Nephron (organoid): ENCODE results near the gene KRTAP9-8.
"Not testable (repeated sequence)": the region's sequence is repeated elsewhere in the genome, so short reads cannot be mapped to it uniquely, and the experiment has no call there.

Source experiments
- H3K27ac Mint-ChIP-seq, 3 experiments: 2 replicates each; pipeline ENCODE4 v1.8.0; 2020; ENCODE audit warnings: mixed read lengths in 3 of 3, mild to moderate bottlenecking in 2 of 3, moderate library complexity in 1 of 3
- H3K27me3 Mint-ChIP-seq: 2 replicates; pipeline ENCODE4 v1.8.0; 2021; ENCODE audit warnings: low read depth, mild to moderate bottlenecking, moderate library complexity, mixed read lengths
- H3K36me3 Mint-ChIP-seq: 2 replicates; pipeline ENCODE4 v1.8.0; 2020; ENCODE audit warnings: low read depth, mixed read lengths
- H3K4me1 Mint-ChIP-seq: 2 replicates; pipeline ENCODE4 v1.8.0; 2020; ENCODE audit warnings: mixed read lengths
- H3K4me3 Mint-ChIP-seq, 3 experiments: 2 replicates each; pipeline ENCODE4 v1.8.0; 2020; ENCODE audit warnings: mild to moderate bottlenecking in 3 of 3, mixed read lengths in 3 of 3, moderate library complexity in 2 of 3
- H3K9me3 Mint-ChIP-seq: 2 replicates; pipeline ENCODE4 v1.8.0; 2020; ENCODE audit warnings: mixed read lengths
- TF ChIP-seq, protein P1 (sequence below), 3 experiments: fragments of 200-600 bp; sonication (generic); IDR thresholded peaks; one replicate each; pipeline ENCODE4 v1.5.0; 2021; ENCODE audit warnings: antibody characterized with exemption in 3 of 3; ENCODE audit not compliant: unreplicated experiment in 3 of 3

Gene KRTAP9-8

DNA sequence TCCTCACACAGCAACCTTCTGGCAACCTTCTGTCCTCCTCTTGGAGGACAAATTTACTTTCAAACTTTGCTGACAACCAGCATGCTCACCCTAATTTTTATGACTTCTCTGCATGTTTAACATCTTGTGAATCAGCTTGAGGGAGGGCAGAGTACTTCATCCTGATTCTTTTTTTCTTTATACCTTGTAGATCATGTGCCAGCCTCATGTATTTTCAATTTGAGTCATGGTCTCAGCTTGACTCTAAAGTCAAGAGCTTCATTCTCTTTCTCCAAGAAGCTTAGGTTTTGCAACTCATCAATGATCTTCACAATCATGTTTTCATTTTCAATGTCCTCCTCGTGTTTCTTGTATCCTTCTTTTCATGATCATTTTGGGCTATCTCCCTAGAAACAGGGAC lies 34.1 kb downstream of the KRTAP9-8 start:
- Mint-ChIP-seq H3K27ac (no peak overlapping the region), H3K4me1 (no peaks in the 10 kb centered on the region), H3K9me3 (no peaks in the 10 kb centered on the region), H3K27me3 (peaks cover 11% of the 10 kb centered on the region), H3K4me3 (no peak overlapping the region), H3K36me3 (no peaks in the 10 kb centered on the region)
- TF ChIP-seq, protein P1, sequence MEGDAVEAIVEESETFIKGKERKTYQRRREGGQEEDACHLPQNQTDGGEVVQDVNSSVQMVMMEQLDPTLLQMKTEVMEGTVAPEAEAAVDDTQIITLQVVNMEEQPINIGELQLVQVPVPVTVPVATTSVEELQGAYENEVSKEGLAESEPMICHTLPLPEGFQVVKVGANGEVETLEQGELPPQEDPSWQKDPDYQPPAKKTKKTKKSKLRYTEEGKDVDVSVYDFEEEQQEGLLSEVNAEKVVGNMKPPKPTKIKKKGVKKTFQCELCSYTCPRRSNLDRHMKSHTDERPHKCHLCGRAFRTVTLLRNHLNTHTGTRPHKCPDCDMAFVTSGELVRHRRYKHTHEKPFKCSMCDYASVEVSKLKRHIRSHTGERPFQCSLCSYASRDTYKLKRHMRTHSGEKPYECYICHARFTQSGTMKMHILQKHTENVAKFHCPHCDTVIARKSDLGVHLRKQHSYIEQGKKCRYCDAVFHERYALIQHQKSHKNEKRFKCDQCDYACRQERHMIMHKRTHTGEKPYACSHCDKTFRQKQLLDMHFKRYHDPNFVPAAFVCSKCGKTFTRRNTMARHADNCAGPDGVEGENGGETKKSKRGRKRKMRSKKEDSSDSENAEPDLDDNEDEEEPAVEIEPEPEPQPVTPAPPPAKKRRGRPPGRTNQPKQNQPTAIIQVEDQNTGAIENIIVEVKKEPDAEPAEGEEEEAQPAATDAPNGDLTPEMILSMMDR (IDR thresholded peaks at IDR 0.05; ENCODE audit: unreplicated experiment in 3 of 3) = no peak

DNA sequence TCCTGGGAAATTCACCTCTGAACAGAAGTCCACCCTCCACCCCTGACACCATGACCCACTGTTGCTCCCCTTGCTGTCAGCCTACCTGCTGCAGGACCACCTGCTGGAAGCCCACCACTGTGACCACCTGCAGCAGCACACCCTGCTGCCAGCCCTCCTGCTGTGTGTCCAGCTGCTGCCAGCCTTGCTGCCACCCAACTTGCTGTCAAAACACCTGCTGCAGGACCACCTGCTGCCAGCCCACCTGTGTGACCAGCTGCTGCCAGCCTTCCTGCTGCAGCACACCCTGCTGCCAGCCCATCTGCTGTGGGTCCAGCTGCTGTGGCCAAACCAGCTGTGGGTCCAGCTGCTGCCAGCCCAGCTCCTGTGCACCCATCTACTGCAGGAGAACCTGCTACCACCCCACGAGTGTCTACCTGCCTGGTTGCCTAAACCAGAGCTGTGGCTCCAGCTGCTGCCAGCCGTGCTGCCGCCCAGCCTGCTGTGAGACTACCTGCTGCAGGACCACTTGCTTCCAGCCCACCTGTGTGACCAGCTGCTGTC lies 37.9 kb downstream of the KRTAP9-8 start, which contains the start of gene KRTAP9-7:
Gene KRTAP9-7, plus strand, starts transcription at position 51 of the 543 bp plus-strand sequence. Its CDS starts 0 bp downstream, at position 51.
- H3K27ac Mint-ChIP-seq, H3K36me3 Mint-ChIP-seq, H3K9me3 Mint-ChIP-seq, H3K4me3 Mint-ChIP-seq, H3K4me1 Mint-ChIP-seq: not testable (repeated sequence)
- peaks cover 18% of the 10 kb centered on the region for H3K27me3 Mint-ChIP-seq

DNA sequence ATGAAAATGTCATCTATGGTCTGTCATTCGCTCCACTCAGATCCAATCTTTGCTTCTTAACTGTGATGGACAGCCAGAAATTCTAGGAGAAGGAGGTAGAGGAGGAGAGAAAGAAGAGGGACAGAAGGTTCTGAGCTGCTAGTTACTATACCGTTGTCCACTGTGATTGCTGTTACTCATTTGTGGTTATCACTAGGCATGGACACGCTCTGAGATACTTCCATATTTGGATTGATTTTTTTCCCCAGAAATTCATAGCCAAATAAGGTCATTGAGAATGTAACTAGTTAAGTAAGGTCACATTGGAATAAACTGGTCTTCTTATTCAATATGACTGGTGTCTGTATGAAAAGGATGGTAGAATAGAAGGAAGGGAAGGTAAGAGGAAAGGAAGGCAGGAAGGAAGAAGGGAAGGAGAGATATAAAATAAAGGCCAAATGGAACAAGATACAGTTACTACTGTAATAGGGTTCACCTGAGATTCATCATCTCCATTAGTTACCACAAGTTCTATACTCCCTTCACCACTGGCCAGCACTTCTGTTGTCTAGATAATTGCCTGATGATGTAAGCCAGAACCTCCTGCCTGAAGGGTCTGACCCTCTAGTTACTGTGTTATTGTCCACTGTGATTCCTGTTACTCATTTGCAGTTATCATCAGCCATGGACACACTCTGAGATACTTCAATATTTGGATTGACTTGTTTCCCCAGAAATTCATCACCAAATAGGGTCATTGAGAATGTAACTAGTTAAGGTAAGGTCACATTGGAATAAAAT lies 40.6 kb downstream of the KRTAP9-8 start:
- TF ChIP-seq, protein P1 (IDR thresholded peaks at IDR 0.05; ENCODE audit: unreplicated experiment in 3 of 3) = no peak
- H3K27ac Mint-ChIP-seq = no peak overlapping the region
- no peak overlapping the region for H3K4me3 Mint-ChIP-seq

DNA sequence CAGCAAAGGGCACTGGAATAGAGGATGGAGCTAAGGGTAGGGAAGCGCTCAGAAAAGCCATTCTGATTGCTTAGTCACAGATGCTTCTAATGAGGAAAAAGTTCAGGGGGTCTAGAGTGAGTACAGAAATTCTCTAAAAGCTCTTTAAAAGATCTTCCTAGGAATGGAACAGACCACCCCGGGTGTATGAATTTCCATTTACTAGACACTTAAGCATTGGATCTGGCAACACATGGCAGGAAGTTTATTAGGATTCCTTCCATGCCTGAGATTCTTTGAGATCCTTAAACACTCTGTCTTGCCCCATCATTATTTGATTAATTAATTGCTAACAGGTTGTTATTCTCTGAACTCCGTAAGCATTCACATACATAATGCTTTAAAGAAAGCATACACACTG lies 46.2 kb downstream of the KRTAP9-8 start:
- Mint-ChIP-seq H3K36me3 (no peaks in the 10 kb centered on the region), H3K4me1 (peaks cover 4% of the 10 kb centered on the region), H3K4me3 (no peak overlapping the region)

More for the DNA sequence above, 40.6 kb downstream of the KRTAP9-8 start:
- H3K9me3 Mint-ChIP-seq = peaks cover 6% of the 10 kb centered on the region
- H3K27me3 Mint-ChIP-seq = peaks cover 18% of the 10 kb centered on the region
- no peaks in the 10 kb centered on the region for H3K36me3 Mint-ChIP-seq
- no peaks in the 10 kb centered on the region for H3K4me1 Mint-ChIP-seq

DNA sequence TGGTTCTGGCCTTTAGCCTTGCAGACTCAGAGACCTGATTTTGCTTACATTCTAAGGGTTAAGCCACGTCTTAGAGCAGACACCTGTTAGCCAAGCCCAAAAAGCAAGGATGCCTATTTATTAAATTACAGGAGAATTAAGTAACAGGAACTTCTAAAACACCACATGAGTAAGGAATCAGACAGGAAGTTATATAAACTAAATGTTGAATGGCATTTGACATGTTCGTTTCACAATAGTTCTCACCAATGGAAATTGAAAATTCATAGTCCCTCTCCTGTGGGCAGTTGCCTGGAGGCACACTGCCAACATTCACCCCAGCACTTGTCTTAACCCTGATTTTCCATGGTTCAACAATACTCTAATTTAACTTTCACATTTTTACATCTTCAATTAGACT lies 46.7 kb downstream of the KRTAP9-8 start:
- Mint-ChIP-seq H3K4me3 (no peak overlapping the region), H3K36me3 (no peaks in the 10 kb centered on the region), H3K4me1 (peaks cover 4% of the 10 kb centered on the region), H3K9me3 (peaks cover 6% of the 10 kb centered on the region), H3K27me3 (no peaks in the 10 kb centered on the region), H3K27ac (no peak overlapping the region)
- TF ChIP-seq, protein P1 (IDR thresholded peaks at IDR 0.05; ENCODE audit: unreplicated experiment in 3 of 3) = no peak

More for the DNA sequence above, 46.2 kb downstream of the KRTAP9-8 start:
- Mint-ChIP-seq H3K27me3 (peaks cover 3% of the 10 kb centered on the region), H3K27ac (no peak overlapping the region), H3K9me3 (peaks cover 6% of the 10 kb centered on the region)
- TF ChIP-seq, protein P1 (IDR thresholded peaks at IDR 0.05; ENCODE audit: unreplicated experiment in 3 of 3) = no peak

DNA sequence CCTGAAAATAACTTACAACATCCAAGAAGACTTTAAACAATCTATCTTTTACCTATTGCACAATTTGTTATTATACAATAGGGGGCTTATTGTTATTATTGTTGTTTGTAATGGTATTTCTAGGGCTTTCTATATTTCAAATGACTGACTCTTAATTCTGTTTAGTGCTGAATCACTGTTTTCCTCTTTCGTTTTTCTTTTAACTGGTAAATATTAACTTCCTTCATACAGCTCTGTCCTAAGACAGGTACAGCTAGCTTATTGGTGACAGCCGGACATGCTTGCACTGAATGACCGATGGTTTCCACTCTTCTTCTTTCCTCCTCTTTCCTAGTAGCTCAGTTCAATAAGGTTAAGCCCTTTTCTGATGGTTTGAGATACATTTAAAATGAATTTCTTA lies 49.3 kb downstream of the KRTAP9-8 start:
- TF ChIP-seq, protein P1 (IDR thresholded peaks at IDR 0.05; ENCODE audit: unreplicated experiment in 3 of 3) = no peak
- no peak overlapping the region for H3K27ac Mint-ChIP-seq
- H3K36me3 Mint-ChIP-seq = no peaks in the 10 kb centered on the region
- H3K4me1 Mint-ChIP-seq = peaks cover 4% of the 10 kb centered on the region
- peaks cover 4% of the 10 kb centered on the region for H3K27me3 Mint-ChIP-seq
- H3K4me3 Mint-ChIP-seq = no peak overlapping the region
- H3K9me3 Mint-ChIP-seq = no peaks in the 10 kb centered on the region
